GM19025 (cell line): ENCODE results near the gene SLC25A21.
"Not testable (repeated sequence)": the region's sequence is repeated elsewhere in the genome, so short reads cannot be mapped to it uniquely, and the experiment has no call there.

Source experiments
- ATAC-seq: cut with Tn5 transposase; IDR thresholded peaks from one replicate; pipeline ENCODE4 v1.9.1; 2021; ENCODE audit warnings: mild to moderate bottlenecking, low read depth, moderate library complexity; ENCODE audit not compliant: unreplicated experiment

SLC25A21 gene

DNA sequence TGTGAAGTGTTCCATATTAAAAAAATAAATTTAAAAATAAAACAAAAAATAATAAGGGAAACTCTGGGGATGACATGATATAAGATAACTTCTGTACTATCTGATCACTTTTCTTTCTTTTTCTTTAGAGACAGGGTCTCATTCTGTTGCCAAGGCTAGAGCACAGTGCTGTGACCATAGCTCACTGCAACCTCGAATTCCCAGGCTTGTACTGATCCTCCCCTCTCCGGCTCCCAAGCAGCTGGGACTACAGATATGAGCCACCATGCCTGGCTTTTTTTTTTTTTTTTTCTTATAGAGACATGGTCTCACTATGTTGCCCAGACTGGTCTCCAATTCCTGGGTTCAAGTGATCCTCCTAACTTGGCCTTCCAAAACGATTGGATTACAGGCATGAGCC is 14.9 kb upstream of the SLC25A21 start:
- ATAC-seq, result no peak

DNA sequence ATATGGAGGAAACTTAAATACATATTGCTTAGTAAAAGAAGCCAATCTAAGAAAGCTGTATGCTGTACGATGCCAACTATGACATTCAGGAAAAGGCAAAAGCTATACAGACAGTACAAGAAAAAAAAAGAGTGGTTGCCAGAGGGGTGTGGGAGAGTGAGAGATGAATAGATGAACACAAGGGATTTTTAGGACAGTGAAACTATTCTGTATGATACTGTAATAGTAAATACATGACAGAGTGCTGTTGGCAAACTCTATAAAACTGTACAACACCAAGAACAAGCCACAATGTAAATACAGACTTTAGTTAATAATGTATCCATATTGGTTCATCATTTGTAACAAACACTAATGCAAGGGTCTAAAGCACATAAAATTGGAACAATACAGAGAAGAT is 14.5 kb upstream of the SLC25A21 start:
- no peak for ATAC-seq

DNA sequence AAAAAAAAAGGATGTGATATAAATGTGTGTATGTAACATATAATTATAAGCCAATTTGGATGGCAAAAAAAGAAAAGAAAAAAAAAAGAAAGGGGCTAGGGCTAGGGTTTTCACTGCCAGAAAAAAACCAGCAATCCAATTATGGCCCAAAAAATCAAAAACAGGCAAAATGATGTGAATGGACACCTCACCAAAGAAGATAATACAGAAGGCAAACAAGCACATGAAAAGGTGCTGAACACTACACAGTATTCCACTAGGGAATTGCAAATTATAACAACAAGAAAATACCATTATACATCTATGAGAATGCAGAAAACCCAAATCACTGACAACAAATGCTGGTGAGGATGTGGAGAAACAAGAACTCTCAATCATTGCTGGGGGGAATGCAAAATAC is 13.3 kb upstream of the SLC25A21 start:
- no peak for ATAC-seq

DNA sequence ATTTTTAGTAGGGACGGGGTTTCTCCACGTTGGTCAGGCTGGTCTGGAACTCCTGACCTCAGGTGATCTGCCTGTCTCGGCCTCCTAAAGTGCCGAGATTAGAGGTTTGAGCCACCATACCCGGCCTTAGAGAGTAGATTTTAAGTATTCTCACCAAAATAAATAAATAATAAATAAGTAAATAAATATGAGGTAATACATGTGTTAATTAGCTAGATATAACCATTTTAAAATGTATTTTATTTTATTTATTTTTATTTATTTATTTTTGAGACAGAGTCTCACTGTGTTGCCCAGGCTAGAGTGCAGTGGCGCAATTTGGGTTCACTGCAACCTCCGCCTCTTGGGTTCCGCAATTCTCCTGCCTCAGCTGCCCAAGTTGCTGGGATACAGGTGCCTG is 12.1 kb upstream of the SLC25A21 start:
- not testable (repeated sequence) for ATAC-seq

DNA sequence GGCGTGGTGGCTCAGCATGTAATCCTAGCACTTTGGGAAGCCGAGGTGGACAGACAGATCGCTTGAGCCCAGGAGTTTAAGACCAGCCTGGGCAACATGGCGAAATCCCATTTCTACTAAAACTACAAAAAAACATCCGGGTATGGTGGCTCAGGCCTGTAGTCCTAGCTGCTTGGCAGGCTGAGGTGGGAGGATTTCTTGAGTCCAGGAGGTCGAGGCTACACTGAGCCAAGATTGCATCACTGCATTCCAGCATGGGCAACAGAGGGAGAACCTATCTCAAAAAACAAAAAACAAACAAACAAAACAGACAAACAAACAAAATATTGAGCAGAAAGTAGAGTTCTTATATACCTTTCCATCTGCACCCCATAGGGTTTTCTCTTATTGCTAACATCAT is 9.0 kb upstream of the SLC25A21 start:
- ATAC-seq, result no peak

DNA sequence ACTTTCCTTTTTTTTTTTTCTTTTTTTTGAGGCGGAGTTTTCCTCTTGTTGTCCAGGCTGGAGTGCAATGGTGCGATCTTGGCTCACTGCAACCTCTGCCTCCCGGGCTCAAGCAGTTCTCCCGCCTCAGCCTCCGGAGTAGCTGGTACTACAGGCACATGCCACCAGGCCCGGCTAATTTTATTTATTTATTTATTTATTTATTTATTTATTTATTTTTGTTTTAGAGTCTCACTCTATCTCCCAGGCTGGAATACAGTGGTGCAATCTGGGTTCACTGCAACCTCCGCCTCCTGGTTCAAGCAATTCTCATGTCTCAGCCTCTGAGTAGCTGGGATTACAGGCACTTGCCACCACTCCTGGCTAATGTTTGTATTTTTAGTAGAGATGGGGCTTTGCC is 8.5 kb upstream of the SLC25A21 start:
- ATAC-seq, result not testable (repeated sequence)

DNA sequence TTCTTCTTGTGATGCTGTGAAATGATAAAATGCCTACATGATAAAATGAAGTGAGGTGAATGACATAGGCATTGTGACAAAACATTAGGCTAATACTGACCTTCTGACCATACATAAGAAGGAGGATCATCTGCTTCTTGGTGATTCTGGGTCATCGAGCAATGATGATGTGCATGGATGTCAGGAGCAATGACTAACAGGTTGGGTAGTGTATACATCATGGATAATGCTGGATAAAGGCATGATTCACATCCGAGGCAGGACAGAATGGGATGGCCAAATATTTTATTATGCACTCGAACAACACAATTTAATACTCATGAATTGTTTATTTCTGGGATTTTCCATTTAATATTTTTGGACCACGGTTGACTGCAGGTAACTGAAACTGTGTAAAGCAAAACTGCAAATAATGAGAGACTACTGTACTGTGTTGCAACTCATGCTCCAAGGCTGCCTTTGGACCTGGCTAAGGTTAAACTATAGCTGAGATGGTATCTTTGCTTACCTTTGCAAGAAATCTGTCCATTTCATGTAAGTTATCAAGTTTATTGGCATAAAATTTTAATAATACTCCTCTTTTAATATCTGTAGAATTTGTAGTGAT is 7.6 kb upstream of the SLC25A21 start:
- no peak for ATAC-seq

DNA sequence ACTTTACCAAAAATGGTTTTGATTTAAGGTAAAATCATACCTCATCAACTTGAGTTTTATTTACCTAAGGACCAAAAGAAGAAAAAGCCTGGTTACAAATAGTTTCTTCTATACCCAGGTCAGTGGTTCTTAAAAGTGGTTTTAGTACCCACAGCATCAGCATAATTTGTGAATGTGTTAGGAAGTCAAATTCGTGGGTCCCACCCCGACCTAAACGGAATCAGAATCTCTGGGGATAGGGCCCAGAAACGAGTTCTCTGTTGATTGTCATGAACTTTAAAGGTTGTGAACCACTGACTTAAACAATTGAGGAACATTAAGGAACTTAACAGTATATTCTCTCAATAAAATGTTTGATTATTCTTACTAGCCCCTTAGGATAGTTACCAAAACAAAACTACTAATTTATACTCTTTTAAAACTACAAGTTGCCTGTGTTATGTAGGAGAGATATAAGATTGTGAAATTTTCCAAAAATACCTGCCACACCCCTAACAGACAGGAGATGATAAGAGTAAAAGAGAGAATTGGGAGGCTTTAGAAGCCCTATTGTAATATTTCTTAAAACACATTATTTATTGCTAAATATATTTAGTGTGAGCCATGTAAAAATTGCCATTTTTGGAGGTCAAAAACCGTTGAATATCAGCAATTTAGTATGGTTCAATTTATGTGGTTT is 669 bp upstream of the SLC25A21 start:
- no peak for ATAC-seq

DNA sequence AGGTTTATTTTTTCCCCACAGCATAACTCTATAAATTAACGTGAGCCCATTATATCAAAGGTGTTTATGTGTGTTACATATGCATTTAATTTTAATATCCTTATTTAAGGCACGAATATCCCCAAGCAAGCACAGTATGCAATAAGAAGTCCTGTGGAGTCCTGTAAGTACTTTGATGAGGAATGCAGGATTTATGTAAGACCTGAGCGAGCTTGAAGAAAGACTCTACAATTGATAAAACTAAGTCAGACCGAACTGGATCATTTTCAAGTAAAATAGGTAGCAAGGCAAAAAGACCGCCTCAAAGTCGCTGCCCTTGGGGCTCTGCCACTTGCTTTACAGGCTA is 755 bp downstream of the SLC25A21 start:
- ATAC-seq, result no peak

DNA sequence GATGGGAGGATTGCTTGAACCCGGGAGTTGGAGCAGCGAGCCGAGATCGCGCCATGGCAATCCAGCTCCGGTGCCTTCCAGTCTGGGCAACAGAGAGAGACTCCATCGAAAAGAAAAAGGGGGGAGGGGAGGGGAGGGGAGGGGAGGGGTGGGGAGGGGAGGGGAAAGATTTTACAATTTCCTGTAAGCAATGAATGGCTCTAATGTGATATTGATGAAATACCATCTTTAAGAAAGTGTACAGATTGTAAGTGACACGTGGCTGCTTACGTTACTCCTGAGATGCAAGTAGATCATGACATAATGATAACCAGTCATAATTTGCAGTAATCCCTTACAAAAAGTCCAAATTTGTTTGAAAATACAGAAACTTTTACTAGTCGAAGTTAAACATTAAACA is 1.4 kb downstream of the SLC25A21 start:
- no peak for ATAC-seq

DNA sequence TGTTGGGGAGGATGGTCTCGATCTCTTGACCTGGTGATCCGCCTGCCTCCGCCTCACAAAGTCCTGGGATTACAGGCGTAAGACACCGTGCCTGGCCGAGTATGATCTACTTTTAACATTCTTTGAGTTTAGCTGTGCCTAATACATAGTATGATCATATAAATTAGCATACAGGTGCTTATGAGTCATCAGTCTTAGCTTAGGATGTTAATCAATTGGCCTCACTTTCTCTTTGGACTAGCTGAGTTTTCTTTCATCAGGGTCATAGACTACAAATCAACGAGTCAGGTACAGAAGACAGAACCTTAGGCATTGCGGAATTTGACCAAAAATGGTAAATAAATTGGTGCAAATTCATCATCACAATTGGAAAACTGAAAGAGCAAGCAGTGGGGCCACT is 2.2 kb downstream of the SLC25A21 start:
- ATAC-seq, result no peak

DNA sequence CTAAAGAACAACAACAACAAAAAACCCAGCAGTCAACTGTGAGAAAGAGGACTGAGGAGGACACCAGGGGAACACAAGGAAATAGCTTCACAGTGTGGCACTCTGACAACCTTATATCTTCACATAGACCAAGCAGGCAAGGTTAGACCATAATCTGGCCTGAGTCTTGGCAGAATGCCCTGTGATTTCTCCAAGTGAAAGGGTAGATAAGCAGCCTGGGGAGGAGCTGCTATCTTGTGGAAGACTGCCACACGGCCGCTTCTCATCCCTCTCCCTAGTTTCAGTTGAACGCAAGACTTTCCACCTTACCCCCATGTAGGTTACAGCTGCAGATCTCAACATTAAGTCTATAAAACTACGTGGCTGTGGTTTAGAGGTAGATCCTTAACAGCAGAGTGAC is 3.7 kb downstream of the SLC25A21 start:
- no peak for ATAC-seq

DNA sequence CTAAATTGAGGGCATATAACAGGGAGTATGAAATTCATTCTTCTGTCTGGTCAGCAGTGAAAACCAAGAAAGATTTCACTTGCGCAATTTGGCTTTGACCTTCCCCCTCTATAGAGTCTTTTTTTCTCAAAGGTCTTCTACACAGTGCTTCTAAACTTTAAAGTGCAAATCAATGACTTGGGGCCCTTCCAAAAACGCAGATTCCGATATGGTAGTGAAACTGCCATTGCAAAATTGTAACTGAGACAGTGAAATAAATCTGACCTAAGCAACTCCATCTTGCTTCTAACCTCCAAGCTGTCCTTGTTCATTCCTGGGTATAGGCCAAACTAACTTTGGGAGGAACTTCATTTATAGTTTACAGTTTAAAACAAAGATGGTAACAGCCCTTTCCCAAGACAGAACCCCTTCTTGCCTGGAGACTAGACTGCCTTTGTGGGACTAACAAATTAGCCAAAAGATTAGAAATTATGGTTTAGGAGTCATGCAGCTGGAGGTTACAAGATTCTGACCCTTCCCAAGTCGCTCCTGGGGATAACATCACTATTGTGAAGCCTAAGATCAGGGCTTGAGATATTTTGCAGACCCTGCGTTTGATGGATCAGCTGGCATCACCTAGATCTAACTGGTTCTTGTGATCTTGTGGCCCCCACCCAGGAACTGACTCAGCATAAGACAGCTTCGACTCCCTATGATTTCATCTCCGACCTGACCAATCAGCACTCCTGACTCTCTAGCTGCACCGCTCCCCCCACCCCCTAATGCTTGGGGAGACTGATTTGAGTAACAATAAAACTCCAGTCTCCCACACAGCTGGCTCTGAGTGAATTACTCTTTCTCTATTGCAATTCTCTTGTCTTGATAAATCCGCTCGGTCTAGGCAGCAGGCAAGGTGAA is 5.0 kb downstream of the SLC25A21 start:
- no peak for ATAC-seq

DNA sequence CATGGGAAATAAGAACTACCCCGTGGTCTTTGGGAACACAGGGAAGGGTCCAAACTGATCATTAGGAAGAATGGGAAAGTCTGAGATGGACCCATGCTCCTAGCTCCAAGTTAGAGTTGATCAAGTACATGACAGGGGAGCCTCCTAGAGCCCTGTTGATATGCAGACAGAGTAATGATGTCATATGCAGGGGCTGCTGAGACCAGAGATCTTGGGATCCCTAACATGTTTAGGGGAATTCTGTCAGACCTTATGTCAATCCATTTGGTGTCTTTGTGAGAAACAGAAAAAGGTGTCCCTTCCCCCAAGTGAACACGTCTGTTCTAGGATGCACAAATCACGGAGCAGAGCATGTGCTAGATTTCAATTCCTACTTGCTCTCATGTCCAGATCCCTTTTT is 6.6 kb downstream of the SLC25A21 start:
- ATAC-seq, result no peak

DNA sequence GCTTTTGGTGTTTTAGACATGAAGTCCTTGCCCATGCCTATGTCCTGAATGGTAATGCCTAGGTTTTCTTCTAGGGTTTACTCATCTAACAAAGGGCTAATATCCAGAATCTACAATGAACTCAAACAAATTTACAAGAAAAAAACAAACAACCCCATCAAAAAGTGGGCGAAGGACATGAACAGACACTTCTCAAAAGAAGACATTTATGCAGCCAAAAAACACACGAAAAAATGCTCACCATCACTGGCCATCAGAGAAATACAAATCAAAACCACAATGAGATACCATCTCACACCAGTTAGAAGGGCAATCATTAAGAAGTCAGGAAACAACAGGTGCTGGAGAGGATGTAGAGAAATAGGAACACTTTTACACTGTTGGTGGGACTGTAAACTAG is 10.1 kb downstream of the SLC25A21 start:
- not testable (repeated sequence) for ATAC-seq

DNA sequence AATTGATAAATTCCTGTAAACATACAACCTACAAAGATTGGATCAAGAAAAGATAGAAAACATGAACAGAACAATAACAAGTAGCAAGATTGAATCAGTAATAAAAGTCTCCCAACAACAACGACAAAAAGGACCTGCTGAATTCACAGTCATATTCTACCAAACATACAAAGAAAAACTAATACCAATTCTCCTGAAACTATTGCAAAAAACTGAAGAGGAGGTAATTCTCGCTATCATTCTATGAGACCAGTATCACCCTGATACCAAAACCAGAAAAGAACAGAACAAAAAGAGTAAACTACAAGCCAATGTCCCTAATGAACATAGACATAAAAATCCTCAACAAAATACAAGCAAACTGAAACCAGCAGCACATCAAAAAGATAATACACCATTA is 14.4 kb downstream of the SLC25A21 start:
- no peak for ATAC-seq

DNA sequence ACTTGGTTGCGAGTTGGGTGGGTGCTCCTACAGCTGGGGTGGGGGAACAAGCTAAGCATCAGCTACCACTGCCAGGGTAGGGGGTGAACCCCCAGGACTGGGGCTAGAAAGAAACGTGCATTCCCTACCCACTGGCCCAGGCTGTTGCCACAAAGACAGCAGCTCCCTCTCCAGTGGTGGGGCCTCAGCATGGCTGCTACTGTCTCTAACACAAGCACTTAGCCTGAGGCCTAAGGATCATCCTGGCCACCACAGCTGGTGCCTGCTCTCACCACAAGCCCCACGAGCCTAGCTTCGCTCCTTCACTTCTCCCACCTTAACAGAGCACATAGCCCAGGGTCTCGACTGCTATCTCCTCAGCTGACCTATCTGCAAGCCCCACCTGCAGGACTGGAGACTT is 18.9 kb downstream of the SLC25A21 start:
- no peak for ATAC-seq

DNA sequence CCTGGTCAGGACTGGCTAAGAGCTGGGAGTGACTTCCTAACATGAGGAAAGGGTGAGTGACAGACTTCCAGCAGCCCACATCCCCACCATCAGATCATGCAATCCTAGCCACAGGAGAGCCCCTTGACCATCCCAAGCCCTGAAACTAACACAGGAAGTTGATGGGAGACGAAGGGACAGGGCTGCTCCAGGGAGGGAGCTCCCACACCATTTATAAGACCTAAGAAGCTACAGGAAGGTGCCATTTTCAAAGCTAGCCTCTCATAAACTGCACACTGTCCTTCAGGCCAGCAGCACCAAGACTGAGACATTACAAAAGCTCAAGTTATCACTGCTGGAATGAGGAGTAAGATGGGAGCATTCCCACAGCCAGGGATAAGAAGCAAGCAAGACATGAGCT is 19.4 kb downstream of the SLC25A21 start:
- ATAC-seq, result no peak

DNA sequence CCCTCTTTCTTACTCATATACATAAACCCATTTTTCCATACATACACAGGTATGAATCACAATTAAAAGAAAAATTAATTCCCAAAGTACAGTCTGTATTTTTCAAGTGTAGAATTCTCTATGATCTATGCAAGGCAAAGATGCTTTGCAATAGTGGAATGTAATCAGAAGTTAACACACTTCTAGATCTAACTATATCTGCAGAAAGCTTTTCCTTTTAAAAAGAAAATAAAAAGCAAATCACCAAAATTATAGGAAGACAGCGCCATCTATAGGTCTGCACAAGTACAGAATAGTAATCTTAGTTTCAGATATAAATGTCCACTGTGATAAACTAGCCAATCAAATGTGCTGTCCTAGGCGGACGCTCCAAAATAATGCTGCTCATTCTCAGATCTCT is 22.0 kb downstream of the SLC25A21 start:
- ATAC-seq, result no peak

DNA sequence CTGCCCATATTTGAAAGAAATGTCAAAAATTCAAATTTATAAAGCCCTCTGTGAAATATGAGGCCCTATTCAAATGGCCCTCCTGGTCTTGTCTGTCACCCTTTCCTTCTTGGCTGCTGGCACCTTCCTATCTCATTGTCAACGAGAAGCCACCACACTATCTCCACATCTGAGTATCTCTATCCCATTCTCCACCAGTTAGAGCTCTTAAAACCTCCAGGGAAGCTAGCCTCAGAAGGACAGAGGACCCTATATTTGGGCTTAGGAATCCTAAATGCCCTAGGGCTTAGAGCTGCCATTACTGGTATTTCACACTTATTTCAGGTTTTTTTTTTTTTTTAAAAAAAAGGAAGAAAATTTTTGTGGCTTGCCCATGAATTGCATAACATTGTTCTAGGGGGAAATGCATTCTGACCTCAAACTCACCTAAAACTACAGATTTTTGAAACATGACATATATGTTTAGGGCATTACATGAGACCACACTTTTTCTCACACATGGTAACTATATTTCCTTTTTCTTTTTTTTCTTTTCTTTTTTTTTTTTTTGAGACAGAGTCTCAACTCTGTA is 25.0 kb downstream of the SLC25A21 start:
- no peak for ATAC-seq

DNA sequence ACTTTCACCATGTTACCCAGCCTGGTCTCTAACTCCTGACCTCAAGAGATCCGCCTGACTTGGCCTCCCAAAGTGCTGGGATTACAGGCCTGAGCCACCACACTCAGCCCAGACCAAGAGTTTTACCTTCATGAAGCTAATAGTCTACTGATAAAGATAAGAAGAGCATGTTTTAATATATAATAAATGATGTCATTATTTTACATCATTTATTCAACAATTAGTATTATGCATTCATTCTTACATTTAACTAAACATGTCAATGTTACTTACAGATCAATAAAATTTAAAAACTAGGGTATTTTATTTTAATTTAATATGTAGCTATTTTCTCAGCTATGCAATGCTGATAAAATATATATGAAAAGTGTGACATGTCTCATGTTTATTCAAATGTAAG is 26.0 kb downstream of the SLC25A21 start:
- ATAC-seq, result not testable (repeated sequence)
